IPS-11a (cell line): Measurements from ENCODE around the gene TGFBRAP1.

Experiments
- H3K4me3 ChIP-seq: one replicate; pipeline ENCODE4 v1.5.1; 2013; ENCODE audit warnings: low read depth, low read length, control low read depth

The TGFBRAP1 gene

GRCh38 chr2:105243961-105244360 is 85.6 kb downstream of the TGFBRAP1 start:
- H3K4me3 ChIP-seq = no peak overlapping the region

- no peak overlapping the region for H3K4me3 ChIP-seq
Measured at GRCh38 chr2:105242286-105242993, 87.1 kb downstream of the TGFBRAP1 start.

DNA sequence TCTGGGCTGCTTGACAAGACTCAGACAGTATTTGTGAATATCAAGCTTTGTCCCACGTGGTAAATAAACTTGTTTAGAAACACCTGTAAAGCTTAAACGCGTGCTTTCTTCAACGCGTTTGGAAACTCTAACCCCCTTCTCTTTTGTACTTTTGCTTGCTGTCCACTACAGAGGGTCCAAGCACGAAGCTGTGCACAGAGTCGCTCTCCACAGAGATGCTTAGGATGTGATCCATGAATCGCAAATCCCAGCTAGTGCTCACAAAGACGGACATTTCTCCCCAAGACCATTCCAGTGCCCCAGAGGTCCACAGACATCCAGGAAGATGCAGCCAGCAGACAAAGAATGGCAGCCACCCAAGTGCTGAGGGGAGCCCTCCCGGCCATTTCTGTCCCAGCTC is 88.1 kb downstream of the TGFBRAP1 start, which contains the start of gene GPR45:
Gene GPR45 (plus strand): TSS at position 301 of the 400 bp plus-strand sequence. CDS start 116 bp downstream, outside the sequence.
- no peak within 1 kb of the TSS for H3K4me3 ChIP-seq

GRCh38 chr2:105239924-105240323 is 89.6 kb downstream of the TGFBRAP1 start:
- H3K4me3 ChIP-seq = no peak overlapping the region

DNA sequence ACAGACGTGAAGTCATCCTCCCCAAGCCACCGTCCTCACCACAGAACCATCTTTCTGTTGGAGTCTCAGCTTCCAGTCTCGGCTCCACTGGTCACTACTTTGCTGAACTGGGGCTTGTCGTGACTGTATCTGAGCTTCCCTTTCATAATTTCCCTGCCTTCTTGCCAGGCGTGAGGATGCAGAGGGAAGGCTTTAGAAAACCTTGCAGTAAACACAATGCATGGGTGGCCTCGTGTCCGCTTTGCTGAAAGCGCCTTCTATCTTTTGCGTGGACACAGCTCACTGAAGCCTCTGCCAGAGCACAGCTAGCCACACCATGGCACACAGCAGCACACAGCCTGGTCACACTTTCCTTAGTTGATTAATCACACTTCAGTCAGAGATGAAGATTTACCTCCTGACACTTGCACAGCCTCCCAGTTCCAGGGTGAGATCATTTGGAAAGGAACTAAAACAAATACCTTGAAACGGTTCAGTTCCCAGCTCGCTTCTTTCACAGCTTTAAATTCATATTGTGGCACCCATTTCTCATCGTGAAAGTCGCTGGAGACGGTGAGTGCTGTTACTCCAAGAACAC is 90.8 kb downstream of the TGFBRAP1 start:
- no peak overlapping the region for H3K4me3 ChIP-seq

DNA sequence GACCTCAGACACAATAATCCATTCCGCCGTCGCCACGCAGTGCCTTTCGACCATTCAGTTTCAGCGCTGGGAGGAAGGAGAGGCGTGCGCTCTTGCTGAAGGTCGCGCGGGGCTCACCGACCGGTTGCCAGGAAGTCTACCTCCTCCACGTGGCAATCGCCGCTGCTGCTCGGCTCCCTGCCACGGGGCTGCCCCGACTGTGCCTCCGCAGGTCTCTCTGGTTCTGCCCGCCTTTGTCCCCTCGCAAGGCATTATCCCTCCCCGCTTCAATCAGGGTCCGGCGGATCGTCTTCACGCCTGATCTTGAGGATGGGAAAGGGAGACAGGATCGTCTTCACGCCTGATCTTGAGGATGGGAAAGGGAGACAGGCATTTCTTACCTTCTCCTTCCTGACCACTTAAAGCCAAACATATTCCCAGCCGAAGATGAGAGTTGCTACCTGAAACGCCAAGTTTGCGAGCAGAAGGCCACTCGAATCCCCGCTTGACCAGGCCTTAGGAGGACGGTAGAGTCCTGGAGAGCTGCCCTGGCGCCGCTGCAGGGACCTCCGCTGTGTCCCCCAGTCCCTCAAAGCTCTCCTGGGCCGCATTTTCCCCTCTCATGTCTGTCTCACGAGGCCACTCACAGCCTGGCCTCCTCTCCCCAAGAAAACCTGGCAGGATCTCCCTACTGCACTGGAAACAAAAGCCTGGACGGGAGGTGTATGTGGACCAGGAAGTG is 92.3 kb downstream of the TGFBRAP1 start:
- H3K4me3 ChIP-seq = no peak overlapping the region

DNA sequence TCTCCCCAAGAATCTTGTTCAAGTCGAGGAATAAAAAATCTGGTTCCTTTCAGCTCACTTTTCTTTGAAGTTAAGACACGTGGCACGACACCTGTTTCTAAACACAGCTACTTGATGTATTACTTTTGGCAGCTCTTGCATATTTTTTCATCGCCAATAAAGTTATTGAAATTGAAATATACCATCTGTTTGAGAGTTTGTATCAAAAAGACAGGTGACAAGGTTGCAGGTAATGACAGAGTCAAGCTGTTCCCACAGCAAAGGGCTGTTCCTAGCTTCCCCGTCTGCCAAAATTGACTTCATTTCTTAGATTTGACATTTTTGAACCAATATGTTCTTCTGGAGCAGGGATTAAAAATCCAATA is 93.5 kb downstream of the TGFBRAP1 start:
- no peak overlapping the region for H3K4me3 ChIP-seq

DNA sequence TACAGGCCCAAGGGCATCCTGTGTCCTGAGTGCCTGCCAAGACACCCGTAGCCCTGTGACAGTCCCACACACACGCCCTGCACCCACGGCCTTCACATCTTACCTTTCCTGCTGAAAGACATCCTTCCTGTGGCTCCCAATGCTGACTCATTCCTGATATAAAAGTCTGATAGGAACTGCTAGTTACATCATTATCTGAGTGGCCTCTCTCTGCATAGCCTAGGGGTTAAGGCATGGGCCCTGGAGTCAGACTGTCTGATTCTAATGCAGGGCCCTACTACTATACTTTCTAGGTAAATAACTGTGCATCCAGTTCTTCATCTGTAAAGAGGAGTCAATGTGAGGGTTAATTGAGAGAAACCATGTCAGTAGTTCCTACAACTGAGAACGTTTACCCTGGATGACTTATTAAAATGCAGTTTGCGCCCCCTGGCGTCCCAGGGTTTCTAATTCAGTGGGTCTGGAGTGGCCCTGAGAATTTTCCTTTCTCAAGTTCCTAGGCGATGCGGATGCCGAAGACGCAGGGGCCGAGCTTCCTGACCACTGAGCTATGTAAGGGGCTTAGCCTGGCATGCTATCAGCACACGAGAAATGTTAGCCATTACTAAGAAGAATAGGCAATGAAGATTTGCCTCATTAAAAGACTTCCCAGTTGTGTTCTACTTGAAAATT is 94.0 kb downstream of the TGFBRAP1 start:
- no peak overlapping the region for H3K4me3 ChIP-seq

- no peak overlapping the region for H3K4me3 ChIP-seq
Measured at GRCh38 chr2:105231232-105231619, 98.3 kb downstream of the TGFBRAP1 start.

DNA sequence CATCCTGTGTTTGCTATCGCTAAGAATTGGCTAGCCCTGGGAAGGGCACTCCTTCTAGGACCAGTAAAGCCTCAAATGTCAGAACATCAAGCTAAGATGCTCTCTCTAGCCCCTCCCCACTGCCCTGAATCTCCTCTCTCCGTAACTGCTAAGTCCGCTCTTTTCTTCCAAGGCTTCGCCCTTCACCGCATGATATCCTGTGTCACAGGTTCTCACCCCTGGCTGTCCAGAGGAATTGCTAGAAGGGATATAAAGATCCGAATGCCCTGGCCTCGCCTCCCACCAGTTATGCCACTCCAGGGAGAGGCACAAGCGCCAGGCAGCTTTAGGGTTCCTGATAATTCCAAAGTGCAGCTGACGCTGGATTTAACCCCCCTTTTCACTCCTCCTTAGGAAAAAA is 105.1 kb downstream of the TGFBRAP1 start:
- H3K4me3 ChIP-seq = no peak overlapping the region

- H3K4me3 ChIP-seq = no peak overlapping the region
Measured at GRCh38 chr2:105220604-105221003, 108.9 kb downstream of the TGFBRAP1 start.

DNA sequence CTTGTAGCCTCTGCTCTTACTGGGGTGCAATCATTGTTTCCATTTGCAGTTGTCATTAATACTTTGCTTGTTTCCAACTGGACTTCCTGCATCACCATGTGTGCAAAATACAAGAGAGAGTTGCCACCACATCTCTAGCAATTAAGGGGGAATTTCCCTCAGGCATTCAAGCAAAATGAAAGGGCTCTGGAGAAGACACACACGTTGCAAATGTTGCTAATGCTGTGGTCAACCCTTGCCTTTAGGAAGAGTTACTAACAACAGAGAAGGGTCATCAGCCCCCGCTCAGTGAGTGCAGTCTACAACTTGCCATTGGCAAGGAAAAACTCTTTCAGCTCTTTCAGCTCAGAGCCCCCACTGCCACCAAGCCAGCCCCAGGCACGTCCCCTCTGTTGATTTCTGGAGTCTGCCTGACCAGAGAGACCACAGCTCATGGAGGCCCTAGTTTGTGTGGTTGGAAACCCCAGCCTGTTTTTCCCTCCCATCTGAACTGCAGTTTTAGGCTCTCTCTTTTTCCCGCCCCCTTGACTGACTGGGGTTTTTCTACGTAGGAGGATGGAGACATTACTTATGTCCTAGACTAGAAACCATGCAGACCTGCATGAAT is 113.8 kb downstream of the TGFBRAP1 start:
- no peak overlapping the region for H3K4me3 ChIP-seq
